ENCODE data around the gene STK16. TPM values are rescaled to one million over a fixed set of nuclear protein-coding genes. Genes with fewer than 3 reads are reported as not detected.

STK16 gene
- total RNA-seq, 1 experiment from 2014 or later, result 38.6 TPM

GRCh38 chr2:219261024-219261855 lies 16.0 kb downstream of the STK16 start:
- no peak overlapping the region for H3K4me3 ChIP-seq (ENCODE audit: insufficient read depth, low read depth, low read length)
- DNase-seq, result no peak
- peaks cover 10% of the 10 kb centered on the region for H3K27me3 ChIP-seq (ENCODE audit: control insufficient read depth, insufficient read depth, low read length)
- H3K36me3 ChIP-seq (replicated peaks; ENCODE audit: control insufficient read depth, insufficient read depth, low read length), result no peaks in the 10 kb centered on the region

- no peak for DNase-seq
- no peaks in the 10 kb centered on the region for H3K36me3 ChIP-seq (replicated peaks; ENCODE audit: control insufficient read depth, insufficient read depth, low read length)
- H3K4me3 ChIP-seq (ENCODE audit: insufficient read depth, low read depth, low read length), result no peak overlapping the region
- peaks cover 4% of the 10 kb centered on the region; the same call in 1 of the 2 replicates for H3K27me3 ChIP-seq (ENCODE audit: control insufficient read depth, insufficient read depth, low read length)
Observed at GRCh38 chr2:219266232-219266631, 21.0 kb downstream of the STK16 start.

- Histone ChIP-seq H3K36me3 (replicated peaks; ENCODE audit: control insufficient read depth, insufficient read depth, low read length) (no peaks in the 10 kb centered on the region), H3K4me3 (ENCODE audit: insufficient read depth, low read depth, low read length) (no peak overlapping the region), H3K27me3 (ENCODE audit: control insufficient read depth, insufficient read depth, low read length) (peaks cover 2% of the 10 kb centered on the region; the same call in 1 of the 2 replicates)
- peak; percentile 4 for DNase-seq
Observed at GRCh38 chr2:219266886-219267285, 21.6 kb downstream of the STK16 start.

- Histone ChIP-seq H3K4me3 (ENCODE audit: insufficient read depth, low read depth, low read length) (no peak overlapping the region), H3K27me3 (ENCODE audit: control insufficient read depth, insufficient read depth, low read length) (peaks cover 2% of the 10 kb centered on the region; the same call in 1 of the 2 replicates), H3K36me3 (replicated peaks; ENCODE audit: control insufficient read depth, insufficient read depth, low read length) (no peaks in the 10 kb centered on the region)
- no peak for DNase-seq
Observed at GRCh38 chr2:219268294-219268693, 23.0 kb downstream of the STK16 start.

- Histone ChIP-seq H3K36me3 (replicated peaks; ENCODE audit: control insufficient read depth, insufficient read depth, low read length) (no peaks in the 10 kb centered on the region), H3K4me3 (ENCODE audit: insufficient read depth, low read depth, low read length) (no peak overlapping the region), H3K27me3 (ENCODE audit: control insufficient read depth, insufficient read depth, low read length) (peaks cover 2% of the 10 kb centered on the region; the same call in 1 of the 2 replicates)
- no peak for DNase-seq
Observed at GRCh38 chr2:219269362-219270054, 24.2 kb downstream of the STK16 start.

GRCh38 chr2:219270055-219270372 lies 24.7 kb downstream of the STK16 start:
- no peaks in the 10 kb centered on the region for H3K36me3 ChIP-seq (replicated peaks; ENCODE audit: control insufficient read depth, insufficient read depth, low read length)
- no peak overlapping the region for H3K4me3 ChIP-seq (ENCODE audit: insufficient read depth, low read depth, low read length)
- peaks cover 2% of the 10 kb centered on the region; the same call in 1 of the 2 replicates for H3K27me3 ChIP-seq (ENCODE audit: control insufficient read depth, insufficient read depth, low read length)
- DNase-seq, result no peak

- no peak overlapping the region for H3K4me3 ChIP-seq (ENCODE audit: insufficient read depth, low read depth, low read length)
- peaks cover 2% of the 10 kb centered on the region; the same call in 1 of the 2 replicates for H3K27me3 ChIP-seq (ENCODE audit: control insufficient read depth, insufficient read depth, low read length)
- DNase-seq, result no peak
Observed at GRCh38 chr2:219271021-219271420, 25.7 kb downstream of the STK16 start.

GRCh38 chr2:219272356-219272755 lies 27.1 kb downstream of the STK16 start:
- no peak for DNase-seq
- Histone ChIP-seq H3K36me3 (replicated peaks; ENCODE audit: control insufficient read depth, insufficient read depth, low read length) (no peaks in the 10 kb centered on the region), H3K27me3 (ENCODE audit: control insufficient read depth, insufficient read depth, low read length) (peaks cover 2% of the 10 kb centered on the region; the same call in 1 of the 2 replicates), H3K4me3 (ENCODE audit: insufficient read depth, low read depth, low read length) (no peak overlapping the region)

More at GRCh38 chr2:219271021-219271420, 25.7 kb downstream of the STK16 start:
- H3K36me3 ChIP-seq (replicated peaks; ENCODE audit: control insufficient read depth, insufficient read depth, low read length), result no peaks in the 10 kb centered on the region

- no peaks in the 10 kb centered on the region for H3K36me3 ChIP-seq (replicated peaks; ENCODE audit: control insufficient read depth, insufficient read depth, low read length)
- H3K4me3 ChIP-seq (ENCODE audit: insufficient read depth, low read depth, low read length), result no peak overlapping the region
- peaks cover 2% of the 10 kb centered on the region; the same call in 1 of the 2 replicates for H3K27me3 ChIP-seq (ENCODE audit: control insufficient read depth, insufficient read depth, low read length)
- no peak for DNase-seq
Observed at GRCh38 chr2:219272995-219273394, 27.7 kb downstream of the STK16 start.

GRCh38 chr2:219273937-219274336 lies 28.7 kb downstream of the STK16 start:
- no peak for DNase-seq
- H3K4me3 ChIP-seq (ENCODE audit: insufficient read depth, low read depth, low read length), result no peak overlapping the region
- no peaks in the 10 kb centered on the region for H3K36me3 ChIP-seq (replicated peaks; ENCODE audit: control insufficient read depth, insufficient read depth, low read length)
- H3K27me3 ChIP-seq (ENCODE audit: control insufficient read depth, insufficient read depth, low read length), result peaks cover 2% of the 10 kb centered on the region; the same call in 1 of the 2 replicates

GRCh38 chr2:219274361-219274921 lies 29.2 kb downstream of the STK16 start:
- no peak overlapping the region for H3K4me3 ChIP-seq (ENCODE audit: insufficient read depth, low read depth, low read length)
- no peaks in the 10 kb centered on the region; the same call in 1 of the 2 replicates for H3K27me3 ChIP-seq (ENCODE audit: control insufficient read depth, insufficient read depth, low read length)
- H3K36me3 ChIP-seq (replicated peaks; ENCODE audit: control insufficient read depth, insufficient read depth, low read length), result no peaks in the 10 kb centered on the region
- peak; percentile 76 for DNase-seq

GRCh38 chr2:219277703-219278654 lies 32.7 kb downstream of the STK16 start:
- Histone ChIP-seq H3K4me3 (ENCODE audit: insufficient read depth, low read depth, low read length) (peak overlapping the region; percentile 1; the same call in 1 of the 2 replicates), H3K27me3 (ENCODE audit: control insufficient read depth, insufficient read depth, low read length) (no peaks in the 10 kb centered on the region; the same call in 1 of the 2 replicates), H3K36me3 (replicated peaks; ENCODE audit: control insufficient read depth, insufficient read depth, low read length) (peaks cover 2% of the 10 kb centered on the region)
- DNase-seq, result peak; percentile 91

GRCh38 chr2:219278655-219279150 lies 33.4 kb downstream of the STK16 start:
- peaks cover 2% of the 10 kb centered on the region for H3K36me3 ChIP-seq (replicated peaks; ENCODE audit: control insufficient read depth, insufficient read depth, low read length)
- peak overlapping the region; percentile 39; the same call in 1 of the 2 replicates for H3K4me3 ChIP-seq (ENCODE audit: insufficient read depth, low read depth, low read length)

More at GRCh38 chr2:219278655-219279150, 33.4 kb downstream of the STK16 start:
- no peaks in the 10 kb centered on the region; the same call in 1 of the 2 replicates for H3K27me3 ChIP-seq (ENCODE audit: control insufficient read depth, insufficient read depth, low read length)
- DNase-seq, result no peak
